SH-SY5Y (cell line): ENCODE data around the gene CHIA.

Experiments
- GATA2 ChIP-seq: IDR thresholded peaks from 2 replicates; pipeline ENCODE4 v1.6.1; 2011; ENCODE audit warnings: mild to moderate bottlenecking, low read depth, low read length
- GATA3 ChIP-seq: IDR thresholded peaks from 2 replicates; pipeline ENCODE4 v1.6.1; 2011; ENCODE audit warnings: low read depth, mild to moderate bottlenecking, low read length, moderate library complexity

GRCh38 chr1:111285879-111286278 is 4.8 kb upstream of the CHIA start:
- no peak for TF ChIP-seq GATA2
- TF ChIP-seq GATA3: no peak
